ENCODE measurements around the gene CCDC57. TPM values are rescaled to one million over a fixed set of nuclear protein-coding genes. Genes with fewer than 3 reads are reported as not detected.
"Not testable (repeated sequence)": the region's sequence is repeated elsewhere in the genome, so short reads cannot be mapped to it uniquely, and the experiment has no call there.

CCDC57 gene
- total RNA-seq, 2 donors from 2014 or later: 5.1 to 7.4 TPM

DNA sequence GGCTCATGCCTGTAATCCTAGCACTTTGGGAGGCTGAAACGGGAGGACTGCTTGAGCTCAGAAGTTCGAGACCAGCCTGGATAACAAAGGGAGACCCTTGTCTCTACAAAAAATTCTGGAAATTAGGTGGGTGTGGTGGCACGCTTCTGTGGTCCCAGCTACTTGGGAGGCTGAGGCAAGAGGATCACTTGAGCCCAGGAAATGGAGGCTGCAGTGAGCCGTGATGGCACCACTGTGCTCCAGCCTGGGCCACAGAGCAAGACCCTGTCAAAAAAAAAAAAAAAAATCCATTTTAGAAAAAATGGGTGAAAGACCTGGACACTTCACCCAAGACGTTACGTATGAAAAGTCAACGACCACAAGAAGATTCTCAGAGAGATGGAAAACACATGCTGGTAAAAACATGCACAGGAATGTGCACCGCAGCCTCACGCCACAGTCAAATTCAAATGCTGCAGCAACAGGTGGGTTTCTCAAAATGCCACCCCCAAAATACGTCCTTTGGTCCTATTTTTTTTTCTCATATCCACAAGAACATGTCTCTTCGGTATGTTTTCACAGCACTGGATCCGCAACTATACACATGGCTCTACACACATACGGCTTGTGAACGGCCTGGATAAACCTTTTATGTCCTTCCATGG is 43.7 kb upstream of the CCDC57 start:
- Histone ChIP-seq H3K9me3 (no peaks in the 10 kb centered on the region), H3K4me3 (no peak overlapping the region), H3K36me3 (peaks cover 69% of the 10 kb centered on the region), H3K27me3 (no peaks in the 10 kb centered on the region), H3K27ac (no peak overlapping the region), H3K4me1 (peaks cover 0 to 5% of the 10 kb centered on the region in 2 donors)
- DNase-seq (ENCODE audit: low spot score): no peak
- TF ChIP-seq CTCF (IDR thresholded peaks at IDR 0.05): no peak

- Histone ChIP-seq H3K27ac (no peak overlapping the region), H3K27me3 (no peaks in the 10 kb centered on the region), H3K9me3 (no peaks in the 10 kb centered on the region), H3K4me3 (no peak overlapping the region), H3K4me1 (peaks cover 0 to 5% of the 10 kb centered on the region in 2 donors), H3K36me3 (peaks cover 69% of the 10 kb centered on the region)
- no peak for TF ChIP-seq CTCF (IDR thresholded peaks at IDR 0.05)
- no peak for DNase-seq (ENCODE audit: low spot score)
Measured at GRCh38 chr17:82255402-82255972, 42.8 kb upstream of the CCDC57 start.

GRCh38 chr17:82254746-82255145 is 42.1 kb upstream of the CCDC57 start:
- not testable (repeated sequence) for H3K27me3 ChIP-seq; H3K9me3 ChIP-seq; H3K4me1 ChIP-seq; H3K27ac ChIP-seq; DNase-seq (ENCODE audit: low spot score); H3K4me3 ChIP-seq
- H3K36me3 ChIP-seq: peaks cover 69% of the 10 kb centered on the region

GRCh38 chr17:82254096-82254495 is 41.5 kb upstream of the CCDC57 start:
- not testable (repeated sequence) for H3K9me3 ChIP-seq; H3K4me1 ChIP-seq; H3K4me3 ChIP-seq; H3K27ac ChIP-seq; H3K27me3 ChIP-seq; DNase-seq (ENCODE audit: low spot score)
- H3K36me3 ChIP-seq: peaks cover 69% of the 10 kb centered on the region

DNA sequence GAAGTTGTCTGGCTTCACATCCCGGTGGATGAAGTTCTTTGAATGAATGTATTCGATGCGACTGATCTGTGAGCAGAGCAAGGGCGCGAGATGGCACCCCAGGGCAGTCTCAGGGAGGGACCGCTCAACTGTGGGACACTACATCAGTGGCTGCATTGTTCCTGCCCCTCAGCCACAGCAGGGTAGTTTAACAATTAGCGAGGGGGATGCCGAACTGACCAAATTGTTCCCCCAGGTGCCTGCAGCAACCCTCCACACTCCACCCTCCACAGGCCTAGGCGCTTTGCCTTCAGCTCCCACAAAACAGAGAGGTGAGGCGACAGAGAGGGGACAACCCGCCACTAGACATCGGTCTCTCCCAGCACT is 40.5 kb upstream of the CCDC57 start:
- H3K4me3 ChIP-seq: no peak overlapping the region
- DNase-seq (ENCODE audit: low spot score): no peak
- no peak overlapping the region for H3K27ac ChIP-seq
- H3K27me3 ChIP-seq: no peaks in the 10 kb centered on the region
- H3K36me3 ChIP-seq: peaks cover 74% of the 10 kb centered on the region
- H3K9me3 ChIP-seq: no peaks in the 10 kb centered on the region
- TF ChIP-seq CTCF (IDR thresholded peaks at IDR 0.05): no peak
- H3K4me1 ChIP-seq: peaks cover 0 to 5% of the 10 kb centered on the region in 2 donors

GRCh38 chr17:82252511-82253178 is 40.0 kb upstream of the CCDC57 start:
- H3K4me1 ChIP-seq: peaks cover 0 to 9% of the 10 kb centered on the region in 2 donors
- H3K36me3 ChIP-seq: peaks cover 79% of the 10 kb centered on the region
- no peak overlapping the region for H3K27ac ChIP-seq
- no peak for TF ChIP-seq CTCF (IDR thresholded peaks at IDR 0.05)
- no peak for DNase-seq (ENCODE audit: low spot score)
- H3K4me3 ChIP-seq: no peak overlapping the region
- no peaks in the 10 kb centered on the region for H3K9me3 ChIP-seq
- no peaks in the 10 kb centered on the region for H3K27me3 ChIP-seq

All from right atrium auricular region (tissue), 2 donors.